Bronchial epithelial cell (primary cell): ENCODE data around the gene DENND5A. TPM values are rescaled to one million over a fixed set of nuclear protein-coding genes. Genes with fewer than 3 reads are reported as not detected.

ENCODE experiments used
- DNase-seq: peaks from one replicate; pipeline ENCODE4 v3.0.0-alpha.2; 2010; ENCODE audit warnings: low read depth
- FAIRE-seq: peaks from 2 replicates; lab custom pipeline; 2011; peaks lifted over from hg19 to GRCh38; lab: Jason Lieb, UNC
- H3K27me3 ChIP-seq: 2 replicates; pipeline ENCODE4 v1.5.1; 2011; ENCODE audit warnings: low read length; ENCODE audit not compliant: control insufficient read depth, insufficient read depth
- H3K36me3 ChIP-seq: 2 replicates; pipeline ENCODE4 v1.5.1; 2011; ENCODE audit warnings: low read length; ENCODE audit not compliant: control insufficient read depth, insufficient read depth
- H3K4me3 ChIP-seq: 2 replicates; pipeline ENCODE4 v1.5.1; 2011; ENCODE audit warnings: mild to moderate bottlenecking, low read depth, low read length, control low read depth
- CTCF ChIP-seq: IDR thresholded peaks from 2 replicates; pipeline ENCODE4 v1.5.1; 2011; ENCODE audit warnings: mild to moderate bottlenecking, moderate library complexity, low read length, control low read depth, inconsistent platforms; ENCODE audit not compliant: insufficient read depth, severe bottlenecking
- total RNA-seq: library from RNA; depleted of rRNA; stranded (reverse); fragments of >200 nt; gene quantifications from 2 replicates; pipeline ENCODE4 v1.2.1, GENCODE V29; 2014

DENND5A gene
- total RNA-seq, 1 donor from 2014 or later, result 22.6 TPM

GRCh38 chr11:9160166-9160565 lies 105.0 kb downstream of the DENND5A start:
- H3K36me3 ChIP-seq, result no peaks in the 10 kb centered on the region
- FAIRE-seq (no peak), DNase-seq (peak; percentile 35)
- H3K27me3 ChIP-seq, result no peaks in the 10 kb centered on the region
- no peak for TF ChIP-seq CTCF
- no peak overlapping the region for H3K4me3 ChIP-seq

- Histone ChIP-seq H3K27me3 (no peaks in the 10 kb centered on the region), H3K4me3 (no peak overlapping the region), H3K36me3 (no peaks in the 10 kb centered on the region)
- no peak for FAIRE-seq
- no peak for TF ChIP-seq CTCF
- DNase-seq, result peak; percentile 88
Measured at GRCh38 chr11:9158898-9159391, 106.2 kb downstream of the DENND5A start.

GRCh38 chr11:9155930-9156329 lies 109.2 kb downstream of the DENND5A start:
- DNase-seq, result no peak
- no peaks in the 10 kb centered on the region for H3K36me3 ChIP-seq
- no peak for TF ChIP-seq CTCF
- H3K27me3 ChIP-seq, result no peaks in the 10 kb centered on the region
- no peak overlapping the region for H3K4me3 ChIP-seq
- FAIRE-seq, result no peak

- H3K27me3 ChIP-seq, result no peaks in the 10 kb centered on the region
- no peak for DNase-seq
- no peak for FAIRE-seq
- no peak overlapping the region for H3K4me3 ChIP-seq
- TF ChIP-seq CTCF, result no peak
- H3K36me3 ChIP-seq, result no peaks in the 10 kb centered on the region
Measured at GRCh38 chr11:9153651-9154050, 111.5 kb downstream of the DENND5A start.

GRCh38 chr11:9151631-9152030 lies 113.5 kb downstream of the DENND5A start:
- Histone ChIP-seq H3K36me3 (no peaks in the 10 kb centered on the region), H3K27me3 (no peaks in the 10 kb centered on the region), H3K4me3 (no peak overlapping the region)
- FAIRE-seq, result no peak
- DNase-seq, result no peak
- TF ChIP-seq CTCF, result no peak

- Histone ChIP-seq H3K4me3 (no peak overlapping the region), H3K27me3 (no peaks in the 10 kb centered on the region), H3K36me3 (no peaks in the 10 kb centered on the region)
- no peak for TF ChIP-seq CTCF
- FAIRE-seq (no peak), DNase-seq (no peak)
Measured at GRCh38 chr11:9150926-9151325, 114.2 kb downstream of the DENND5A start.
